H1 (cell line): Measurements from ENCODE around the gene SUSD1. TPM values are rescaled to one million over a fixed set of nuclear protein-coding genes. Genes with fewer than 3 reads are reported as not detected.

Experiments
- KDM1A ChIP-seq: fragments of 200-600, 300-600 bp; sonication (generic); IDR thresholded peaks from 2 replicates; pipeline ENCODE4 v1.7.1; 2016; ENCODE audit warnings: mild to moderate bottlenecking, low read length, borderline replicate concordance
- TCF12 ChIP-seq: IDR thresholded peaks from 2 replicates; pipeline ENCODE4 v1.6.1; 2011; ENCODE audit warnings: low read depth, mild to moderate bottlenecking, low read length
- polyA plus RNA-seq, 7 experiments: library from polyadenylated mRNA; depleted of rRNA in 3 of 7; stranded (reverse) in 5 of 7; unstranded in 2 of 7; fragments of >200 nt in 5 of 7; fragments of 200-250 nt in 2 of 7; gene quantifications; 1 replicate in 5 of 7; 2 replicates in 1 of 7; 4 replicates in 1 of 7; pipeline versions ENCODE4 v1.2.1 to v1.2.3, GENCODE V29; 2011 to 2013; ENCODE audit warnings: missing spikeins in 2 of 7, mixed read lengths in 2 of 7
- total RNA-seq: library from RNA; stranded (reverse); fragmentation: NEBNext Ultra II Directional; extraction: Animal tissue kit (Norgen Biotek cat#: 25700); gene quantifications from 2 replicates; pipeline ENCODE4 v1.2.1, GENCODE V29; 2021
- TF ChIP-seq, protein P1 (sequence below): IDR thresholded peaks from 2 replicates; pipeline ENCODE4 v1.6.1; 2012; ENCODE audit warnings: low read length, inconsistent platforms

Gene SUSD1
- total and polyA plus RNA-seq, 2 of the 8 experiments (the other 6 are each of a cell fraction or from before 2014, with no cell fraction given): 2.8 to 7.2 TPM

- TF ChIP-seq, protein P1, sequence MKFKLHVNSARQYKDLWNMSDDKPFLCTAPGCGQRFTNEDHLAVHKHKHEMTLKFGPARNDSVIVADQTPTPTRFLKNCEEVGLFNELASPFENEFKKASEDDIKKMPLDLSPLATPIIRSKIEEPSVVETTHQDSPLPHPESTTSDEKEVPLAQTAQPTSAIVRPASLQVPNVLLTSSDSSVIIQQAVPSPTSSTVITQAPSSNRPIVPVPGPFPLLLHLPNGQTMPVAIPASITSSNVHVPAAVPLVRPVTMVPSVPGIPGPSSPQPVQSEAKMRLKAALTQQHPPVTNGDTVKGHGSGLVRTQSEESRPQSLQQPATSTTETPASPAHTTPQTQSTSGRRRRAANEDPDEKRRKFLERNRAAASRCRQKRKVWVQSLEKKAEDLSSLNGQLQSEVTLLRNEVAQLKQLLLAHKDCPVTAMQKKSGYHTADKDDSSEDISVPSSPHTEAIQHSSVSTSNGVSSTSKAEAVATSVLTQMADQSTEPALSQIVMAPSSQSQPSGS: no peak
- TF ChIP-seq TCF12: no peak
- no peak for TF ChIP-seq KDM1A
These were observed 98.3 kb downstream of the SUSD1 start (continued) for GRCh38 chr9:112076814-112077213.
